Measurements from ENCODE around the gene FRMD4A.

- TF ChIP-seq CTCF (IDR thresholded peaks at IDR 0.05; ENCODE audit: insufficient read depth, low read length) (no peak), POLR2AphosphoS5 (IDR thresholded peaks at IDR 0.05; ENCODE audit: low read depth) (no peak), GABPA (IDR thresholded peaks at IDR 0.05; ENCODE audit: low read depth) (no peak), REST (IDR thresholded peaks at IDR 0.05; ENCODE audit: insufficient replicate concordance, low read depth) (no peak), SPI1 (IDR thresholded peaks at IDR 0.05; ENCODE audit: borderline replicate concordance, low read depth) (no peak)
Observed at GRCh38 chr10:13758756-13759155, 572.0 kb downstream of the FRMD4A start.

Measured in HL-60 (cell line).